ENCODE data around the gene RBM6.

DNA sequence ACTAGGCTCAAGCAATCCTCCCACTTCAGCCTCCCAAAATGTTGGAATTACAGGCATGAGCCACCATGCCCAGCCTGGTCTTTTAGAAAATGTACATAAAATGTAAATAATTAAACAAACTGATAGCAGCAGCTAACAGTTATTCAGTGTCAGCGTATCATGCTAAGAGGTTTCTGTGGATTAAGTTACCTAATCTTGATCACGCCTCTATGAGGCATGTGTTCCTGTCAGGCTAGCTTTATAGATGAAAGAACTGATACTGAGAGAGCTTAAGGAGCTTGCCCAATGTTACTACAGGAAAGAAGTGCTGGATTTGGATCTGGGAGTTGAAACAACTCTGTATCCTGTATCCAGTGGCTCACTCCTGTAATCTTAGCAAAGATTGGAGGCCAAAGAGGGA lies 25.0 kb upstream of the RBM6 start:
- no peak for TF ChIP-seq RFX5 (IDR thresholded peaks at IDR 0.05; ENCODE audit: low read depth, low read length)
- no peak for TF ChIP-seq MAFK (IDR thresholded peaks at IDR 0.05; ENCODE audit: low read depth, low read length)
